Measurements from ENCODE around the gene ATG9A.

The ATG9A gene

GRCh38 chr2:219245148-219245898 lies 15.9 kb upstream of the ATG9A start, which contains the start of the genes GLB1L and STK16 (continued):
- TF ChIP-seq ZBTB26 (tag by site-specific recombination; optimal IDR thresholded peaks at IDR 0.05) (peak; percentile 41), ZNF280D (tag by site-specific recombination; IDR thresholded peaks at IDR 0.05) (no peak), ZNF341 (tag by site-specific recombination; IDR thresholded peaks at IDR 0.05; ENCODE audit: low read depth) (peak; percentile 36), ZNF449 (tag by site-specific recombination; IDR thresholded peaks at IDR 0.05) (no peak), ZSCAN18 (tag by site-specific recombination; IDR thresholded peaks at IDR 0.05) (no peak), GFI1B (tag by site-specific recombination; IDR thresholded peaks at IDR 0.05) (no peak), ZNF292 (tag by site-specific recombination; IDR thresholded peaks at IDR 0.05; ENCODE audit: borderline replicate concordance, low read depth) (no peak), ZNF629 (tag by site-specific recombination; IDR thresholded peaks at IDR 0.05) (peak; percentile 79), KLF1 (tag by site-specific recombination; IDR thresholded peaks at IDR 0.05) (no peak), GLIS2 (tag by site-specific recombination; IDR thresholded peaks at IDR 0.05) (no peak), ZNF768 (tag by site-specific recombination; IDR thresholded peaks at IDR 0.05) (no peak), ZNF777 (tag by site-specific recombination; IDR thresholded peaks at IDR 0.05; ENCODE audit: borderline replicate concordance) (no peak), ZNF350 (tag by site-specific recombination; IDR thresholded peaks at IDR 0.05) (no peak), ZNF501 (tag by site-specific recombination; IDR thresholded peaks at IDR 0.05) (peak; percentile 71; the same call in 1 of the 2 replicates), ZNF510 (tag by site-specific recombination; IDR thresholded peaks at IDR 0.05; ENCODE audit: insufficient replicate concordance) (no peak), ZNF132 (tag by site-specific recombination; IDR thresholded peaks at IDR 0.05; ENCODE audit: borderline replicate concordance) (no peak), TSHZ1 (tag by site-specific recombination; IDR thresholded peaks at IDR 0.05; ENCODE audit: borderline replicate concordance) (no peak), ZNF791 (tag by site-specific recombination; IDR thresholded peaks at IDR 0.05) (no peak), ZNF518A (tag by site-specific recombination; conservative IDR thresholded peaks at IDR 0.05; ENCODE audit: low read depth) (peak; percentile 49; the same call in 1 of the 2 replicates), KLF7 (tag by site-specific recombination; IDR thresholded peaks at IDR 0.05; ENCODE audit: borderline replicate concordance) (no peak), BCL11B (tag by site-specific recombination; IDR thresholded peaks at IDR 0.05; ENCODE audit: low read depth) (peak; percentile 88; the same call in 1 of the 2 replicates), ZNF175 (tag by site-specific recombination; IDR thresholded peaks at IDR 0.05) (no peak), ZXDB (tag by site-specific recombination; IDR thresholded peaks at IDR 0.05) (peak; percentile 54)

All from HEK293 (cell line).